NCI-H146 treated with DMSO at 0.1 percent for 48 hours (cell line): ENCODE measurements around the gene ZEB1.

Source experiments
- DNase-seq: peaks from one replicate; lab custom pipeline; 2025; ENCODE audit not compliant: unreplicated experiment; lab: John Stamatoyannopoulos, UW

The ZEB1 gene

DNA sequence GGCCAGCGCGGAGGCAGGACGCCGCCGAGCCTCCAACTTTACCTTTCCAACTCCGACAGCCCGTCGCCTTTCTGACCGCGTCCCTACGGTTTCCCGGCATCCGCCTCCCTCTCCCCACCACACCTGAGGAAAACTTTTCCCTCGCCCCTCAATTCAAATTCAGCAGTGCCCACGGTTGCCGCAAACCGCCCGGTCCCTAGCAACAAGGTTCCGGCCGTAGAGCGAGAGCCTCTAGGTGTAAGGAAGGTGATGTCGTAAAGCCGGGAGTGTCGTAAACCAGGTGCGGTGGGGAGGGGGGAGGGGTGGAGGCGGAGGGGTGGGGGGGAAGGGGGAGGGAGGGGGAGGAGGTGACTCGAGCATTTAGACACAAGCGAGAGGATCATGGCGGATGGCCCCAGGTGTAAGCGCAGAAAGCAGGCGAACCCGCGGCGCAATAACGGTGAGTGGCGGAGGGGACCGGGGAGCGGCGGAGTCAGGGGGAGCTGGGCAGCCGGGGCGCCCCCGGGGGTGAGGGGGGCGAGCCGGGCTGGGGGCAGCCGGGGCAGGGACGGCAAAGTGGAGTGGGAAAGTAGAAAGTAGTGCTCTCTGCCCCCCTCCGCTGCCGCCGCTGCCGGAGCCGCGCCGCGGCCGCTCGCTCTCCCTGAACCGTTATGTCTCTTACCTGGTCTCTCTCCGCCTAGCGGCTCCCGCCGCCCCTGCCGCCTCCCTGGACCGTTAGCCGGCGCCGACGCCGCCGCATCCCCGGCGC is at the start of gene ZEB1:
ZEB1 (plus strand) TSS at position 363 of the 748 bp plus-strand sequence; CDS start at position 382, 19 bp downstream.
- peak; percentile 49 for DNase-seq

DNA sequence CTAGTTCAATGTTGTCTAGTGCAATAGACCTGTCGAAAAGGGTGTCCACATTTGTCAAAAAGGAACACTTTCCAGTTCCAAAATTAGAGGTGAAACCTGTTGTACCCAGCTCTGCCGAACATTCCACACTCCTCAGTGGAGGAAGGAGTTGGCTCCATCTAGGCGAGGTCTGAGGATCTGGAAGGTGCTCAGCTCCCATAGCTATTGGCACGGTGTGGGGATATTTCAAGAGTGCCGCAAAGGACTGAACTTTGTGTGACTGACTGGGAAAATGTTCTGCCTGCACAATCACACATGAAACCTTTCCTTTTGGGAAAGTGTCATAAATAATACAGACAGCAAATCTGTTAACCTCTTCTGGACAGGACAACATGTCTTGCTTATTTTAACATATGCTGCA is 48.1 kb upstream of the ZEB1 start:
- DNase-seq: no peak

DNA sequence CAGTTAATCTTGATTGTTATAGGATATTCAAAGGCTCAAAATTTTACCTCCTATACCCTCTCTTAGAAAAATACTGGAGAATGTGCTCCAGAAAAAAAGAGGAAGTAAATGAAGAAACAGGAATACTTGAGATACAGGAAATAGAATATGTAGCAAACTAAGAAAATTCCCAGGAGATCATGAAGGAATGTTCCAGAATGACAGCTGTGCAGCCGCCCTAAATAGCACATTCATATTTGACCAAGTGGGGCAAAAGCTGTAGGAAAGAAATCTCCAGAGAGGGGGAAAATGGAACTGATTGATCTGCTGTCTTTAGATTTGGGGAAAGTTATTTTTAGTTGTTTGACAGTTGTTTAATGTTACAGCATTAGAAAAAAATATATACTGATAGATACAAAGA is 46.2 kb upstream of the ZEB1 start:
- no peak for DNase-seq

DNA sequence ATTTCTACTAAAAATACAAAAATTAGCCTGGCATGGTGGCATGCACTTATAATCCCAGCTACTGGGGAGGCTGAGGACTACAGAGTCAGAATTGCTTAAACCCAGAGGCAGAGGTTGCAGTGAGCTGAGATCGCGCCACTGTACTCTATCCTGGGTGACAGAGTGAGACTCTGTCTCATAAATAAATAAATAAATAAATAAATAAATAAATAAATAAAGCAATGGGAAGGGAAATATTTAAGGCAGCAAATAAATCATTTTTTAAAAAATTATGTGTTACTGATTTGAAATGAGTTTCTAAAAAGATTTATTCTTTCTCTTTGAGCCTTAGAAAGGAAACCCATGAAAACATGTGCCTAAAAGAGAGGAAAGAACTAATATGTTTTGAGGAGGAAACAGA is 45.2 kb upstream of the ZEB1 start:
- DNase-seq: no peak

DNA sequence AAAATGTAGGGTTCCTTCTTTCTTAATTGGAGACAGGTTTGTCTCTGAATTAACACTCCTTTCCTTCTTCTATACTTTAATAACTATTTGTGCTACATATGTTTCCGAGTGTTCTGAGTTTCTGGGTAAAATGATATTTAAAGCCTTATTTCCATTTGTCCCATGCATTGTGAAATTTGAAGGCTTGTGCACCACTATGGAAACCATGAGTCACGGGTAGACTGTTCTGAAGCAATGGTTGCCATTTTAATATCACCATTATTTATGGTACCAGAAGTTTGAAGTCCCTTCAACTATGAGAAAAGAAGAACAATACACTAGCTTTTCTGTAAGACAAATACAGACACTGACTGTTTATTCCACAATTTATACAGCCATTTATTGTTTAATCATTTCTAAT is 44.7 kb upstream of the ZEB1 start:
- DNase-seq: no peak

DNA sequence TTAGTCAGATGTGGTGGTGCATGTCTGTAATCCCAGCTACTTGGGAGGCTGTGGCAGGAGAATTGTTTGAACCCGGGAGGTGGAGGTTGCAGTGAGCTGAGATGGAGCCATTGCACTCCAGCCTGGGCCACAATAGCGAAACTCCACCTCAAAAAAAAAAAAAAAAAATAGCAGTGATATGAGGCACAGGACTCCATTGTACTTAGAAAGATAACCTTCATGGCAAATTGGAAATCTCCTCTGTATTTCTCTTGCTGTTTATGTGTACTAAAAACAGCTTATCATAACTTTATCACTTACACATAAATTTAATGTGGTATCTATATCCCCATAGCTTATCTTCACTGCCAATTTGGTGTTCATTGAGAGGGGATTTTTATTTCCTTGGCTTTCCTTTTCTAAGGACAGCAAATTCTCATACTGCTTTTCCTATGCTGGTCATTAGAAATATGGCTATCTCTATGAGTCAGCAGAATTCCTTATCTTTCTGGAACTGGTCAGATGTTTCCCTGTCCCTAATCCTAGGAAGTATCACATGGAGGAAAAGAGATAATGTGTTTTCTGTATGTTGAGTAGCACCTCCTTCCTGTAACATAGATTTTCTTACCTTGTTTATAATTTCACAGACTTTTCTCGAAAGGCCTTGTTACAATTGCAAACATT is 40.6 kb upstream of the ZEB1 start:
- DNase-seq: no peak

DNA sequence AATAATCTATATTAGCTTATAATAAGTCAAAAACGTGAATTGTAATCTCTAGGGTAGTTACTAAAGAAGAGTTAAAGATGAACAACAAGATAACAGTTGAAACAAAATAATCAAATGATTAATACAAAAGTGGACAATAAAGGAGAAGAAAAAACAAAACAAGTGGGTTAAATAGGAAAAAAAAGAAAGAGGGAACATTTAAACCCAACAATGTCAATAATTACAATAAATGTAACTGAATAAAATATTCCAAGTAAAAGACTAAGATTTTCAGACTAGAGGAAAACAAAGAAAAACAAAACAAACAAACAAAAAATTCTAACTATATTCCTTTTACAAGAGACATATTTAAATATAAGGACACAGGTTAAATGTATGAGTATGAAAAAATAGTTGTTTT is 38.0 kb upstream of the ZEB1 start:
- no peak for DNase-seq

DNA sequence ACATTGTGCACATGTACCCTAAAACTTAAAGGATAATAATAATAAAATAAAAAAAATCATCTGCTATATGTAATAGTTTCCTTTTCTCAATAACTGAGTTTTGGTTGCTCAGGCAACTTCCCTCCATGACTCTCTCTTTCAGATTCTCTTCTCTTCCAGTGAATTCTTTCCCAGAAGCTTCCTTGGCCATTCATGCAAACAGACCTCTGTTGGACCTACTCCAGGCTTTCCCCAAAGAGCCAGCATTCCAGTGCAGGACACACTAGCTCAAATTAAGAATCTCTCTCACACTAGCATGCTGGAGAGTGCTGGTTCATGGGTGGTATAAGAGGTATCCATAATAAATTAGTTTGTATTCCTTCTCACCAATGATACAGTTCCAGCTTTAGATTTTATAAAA is 31.0 kb upstream of the ZEB1 start:
- DNase-seq: no peak

DNA sequence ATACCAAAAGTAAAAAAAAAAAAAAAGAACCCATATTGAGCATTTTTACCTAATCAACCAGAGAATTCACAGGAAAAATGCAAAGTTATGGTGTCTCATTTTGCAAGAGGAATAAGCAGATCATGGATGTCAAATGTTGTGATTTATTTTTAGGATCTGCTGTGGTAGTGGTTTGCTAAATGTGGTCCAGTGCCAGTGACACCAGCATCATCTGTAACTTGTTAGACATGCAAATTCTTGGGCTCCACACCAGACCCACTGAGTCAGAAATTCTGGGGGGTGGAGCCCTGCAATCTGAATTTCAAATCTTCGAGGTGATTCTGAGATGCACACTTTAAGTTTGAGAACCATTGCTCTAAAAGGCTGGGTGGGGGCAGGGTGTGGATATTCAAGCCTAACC is 30.1 kb upstream of the ZEB1 start:
- DNase-seq: no peak

DNA sequence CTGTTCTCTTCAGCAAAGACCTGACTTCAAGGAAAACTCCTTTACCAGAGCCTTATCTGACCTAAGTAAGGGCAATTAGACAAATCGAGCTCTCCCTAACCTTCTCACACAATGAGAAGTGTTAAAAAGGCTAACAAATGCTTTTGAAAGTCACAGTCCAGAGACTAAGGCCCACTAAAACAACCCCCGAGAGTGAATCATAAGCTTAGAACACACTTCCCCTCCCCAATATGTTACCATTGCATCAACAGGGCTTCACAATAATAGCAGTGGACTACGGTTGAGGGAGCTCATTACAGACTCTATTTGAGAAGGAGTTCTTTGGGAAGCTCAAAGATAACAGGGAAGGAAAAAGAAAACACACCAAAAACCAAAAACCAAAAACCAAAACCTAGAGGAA is 28.6 kb upstream of the ZEB1 start:
- no peak for DNase-seq

DNA sequence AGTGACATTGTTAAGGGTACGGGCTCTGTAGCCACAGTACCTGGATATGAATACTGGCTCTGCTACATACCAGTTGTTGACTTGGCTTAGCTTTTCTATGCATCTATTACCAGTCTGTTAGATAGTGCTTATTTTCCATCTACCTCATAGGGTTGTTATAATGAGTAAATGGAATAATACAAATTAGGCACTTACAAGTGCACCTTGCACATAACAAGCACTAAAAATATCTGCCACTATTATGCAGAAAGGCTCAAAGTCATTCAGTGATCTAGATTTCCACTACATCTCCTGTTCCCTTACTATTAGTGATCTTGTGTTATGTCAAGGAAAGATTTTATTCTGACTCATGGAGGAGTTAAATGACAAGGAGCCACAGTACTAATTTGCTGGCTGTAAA is 27.9 kb upstream of the ZEB1 start:
- DNase-seq: no peak

DNA sequence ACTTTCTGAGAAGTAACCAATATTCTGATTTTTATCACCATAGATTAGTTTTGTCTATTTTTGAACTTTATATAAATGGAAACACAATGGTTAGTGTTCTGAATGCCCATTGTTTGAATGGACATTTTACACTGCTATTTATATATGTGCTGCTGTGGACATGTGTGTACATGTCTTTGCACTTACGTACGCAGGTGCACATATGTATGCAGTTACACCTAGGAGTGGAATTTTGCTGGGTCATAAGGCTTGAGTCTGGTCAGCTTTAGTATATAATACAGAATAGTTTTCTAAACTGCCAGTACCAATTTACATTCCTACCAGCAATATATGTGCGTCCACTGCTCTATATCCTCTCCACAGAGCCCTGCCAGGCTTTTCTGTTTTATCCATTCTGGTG is 24.5 kb upstream of the ZEB1 start:
- DNase-seq: no peak

DNA sequence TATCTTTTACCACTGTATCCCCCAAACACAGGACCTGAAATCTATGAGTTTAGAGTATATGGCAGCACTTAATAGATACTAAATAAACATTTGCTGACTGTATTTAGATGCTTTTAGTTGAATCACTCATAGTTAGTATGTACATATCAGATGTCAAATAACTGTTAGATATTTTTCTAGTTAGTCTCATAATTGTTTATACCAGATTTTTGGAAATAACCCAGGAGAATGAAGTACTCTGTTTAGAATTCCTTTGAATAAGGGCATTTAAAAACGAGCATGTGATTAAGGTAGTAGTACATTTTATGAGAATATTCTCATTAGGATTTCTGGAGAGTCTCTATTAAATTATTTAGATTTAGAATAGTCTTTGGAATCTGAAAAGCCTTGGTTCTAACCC is 22.3 kb upstream of the ZEB1 start:
- no peak for DNase-seq

DNA sequence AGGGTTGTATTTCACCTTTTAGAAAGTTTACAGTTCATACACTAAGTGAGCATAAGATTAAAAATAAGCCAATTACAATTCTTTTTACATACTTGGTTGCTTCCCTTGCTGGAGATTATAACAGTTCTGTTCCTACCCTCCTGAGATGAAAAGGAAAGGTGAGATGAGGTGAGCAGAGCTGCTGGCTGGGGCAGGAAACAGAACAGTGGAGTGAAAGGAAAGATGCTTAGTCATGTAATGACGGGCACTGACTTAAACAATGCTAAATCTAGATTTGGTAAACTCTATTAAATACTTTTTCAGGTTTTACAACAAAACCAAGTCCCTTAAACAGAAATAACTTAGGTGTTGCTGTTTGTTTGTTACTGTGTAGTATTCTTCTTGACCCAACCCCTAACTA is 19.9 kb upstream of the ZEB1 start:
- DNase-seq: no peak

DNA sequence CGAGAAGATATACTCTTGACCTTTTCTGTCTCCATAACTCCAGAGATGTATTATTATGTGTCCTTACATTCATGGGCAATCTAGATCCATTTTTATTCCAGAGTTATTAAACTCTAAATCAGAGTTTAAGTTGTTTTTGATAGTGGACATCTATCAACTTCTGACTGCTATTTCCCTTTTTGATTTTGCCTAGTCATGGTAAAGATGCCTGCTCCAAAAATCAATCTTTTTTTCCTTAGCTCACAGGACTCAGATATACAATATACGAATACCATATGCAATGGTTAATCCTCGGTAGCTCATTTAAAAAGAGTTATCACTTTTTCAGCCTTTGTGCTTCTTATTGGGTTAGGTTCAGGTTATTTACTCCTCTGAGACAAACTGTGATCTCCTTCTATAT is 15.8 kb upstream of the ZEB1 start:
- no peak for DNase-seq

DNA sequence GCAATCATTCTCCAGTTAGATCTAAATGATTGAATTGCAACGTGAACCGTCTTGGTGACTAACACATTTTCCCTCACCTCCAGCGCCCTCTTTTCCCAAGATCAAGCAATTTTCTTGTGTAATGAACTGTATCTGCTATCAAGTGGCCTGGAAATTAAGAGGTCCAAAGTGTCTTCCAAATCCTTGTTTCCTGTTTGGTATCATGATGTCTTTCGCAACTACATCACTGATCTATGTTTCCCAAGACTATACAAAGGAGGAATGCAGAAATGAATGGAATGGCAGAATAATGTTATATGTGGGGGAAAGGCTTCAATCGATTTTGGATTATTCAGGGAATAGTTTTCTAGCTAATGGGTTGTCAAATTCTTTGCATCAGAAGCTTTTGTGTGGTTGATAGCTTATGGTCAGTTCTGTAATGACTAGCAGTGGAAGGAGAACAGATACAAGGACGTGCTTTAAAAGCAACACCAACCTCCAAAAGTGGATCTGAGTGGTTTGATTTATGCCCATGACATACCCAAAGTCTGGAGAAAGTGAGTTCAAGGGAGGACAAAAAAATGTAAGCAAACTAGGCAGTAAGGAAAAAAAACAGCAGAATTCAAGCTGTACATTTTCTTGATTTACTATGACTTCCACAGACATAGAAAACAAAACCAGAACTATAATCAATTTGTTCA is 14.6 kb upstream of the ZEB1 start:
- no peak for DNase-seq

DNA sequence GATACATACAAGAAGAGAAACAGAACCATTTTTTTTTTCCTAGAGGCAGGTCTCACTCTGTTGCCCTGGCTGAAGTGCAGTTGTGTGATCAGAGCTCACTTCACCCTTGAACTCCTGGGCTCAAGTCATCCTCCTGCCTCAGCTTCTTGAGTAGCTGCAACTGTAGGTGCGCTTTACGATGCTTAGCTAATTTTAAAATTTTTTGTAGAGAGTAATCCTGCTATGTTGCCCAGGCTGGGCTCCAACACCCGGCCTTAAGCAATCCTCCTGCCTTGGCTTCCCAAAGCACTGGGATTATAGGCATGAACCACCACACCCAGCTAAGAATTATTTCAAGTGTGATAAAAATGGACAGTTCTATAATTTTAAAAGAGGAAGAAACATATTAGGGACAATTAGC is 5.6 kb upstream of the ZEB1 start:
- no peak for DNase-seq

DNA sequence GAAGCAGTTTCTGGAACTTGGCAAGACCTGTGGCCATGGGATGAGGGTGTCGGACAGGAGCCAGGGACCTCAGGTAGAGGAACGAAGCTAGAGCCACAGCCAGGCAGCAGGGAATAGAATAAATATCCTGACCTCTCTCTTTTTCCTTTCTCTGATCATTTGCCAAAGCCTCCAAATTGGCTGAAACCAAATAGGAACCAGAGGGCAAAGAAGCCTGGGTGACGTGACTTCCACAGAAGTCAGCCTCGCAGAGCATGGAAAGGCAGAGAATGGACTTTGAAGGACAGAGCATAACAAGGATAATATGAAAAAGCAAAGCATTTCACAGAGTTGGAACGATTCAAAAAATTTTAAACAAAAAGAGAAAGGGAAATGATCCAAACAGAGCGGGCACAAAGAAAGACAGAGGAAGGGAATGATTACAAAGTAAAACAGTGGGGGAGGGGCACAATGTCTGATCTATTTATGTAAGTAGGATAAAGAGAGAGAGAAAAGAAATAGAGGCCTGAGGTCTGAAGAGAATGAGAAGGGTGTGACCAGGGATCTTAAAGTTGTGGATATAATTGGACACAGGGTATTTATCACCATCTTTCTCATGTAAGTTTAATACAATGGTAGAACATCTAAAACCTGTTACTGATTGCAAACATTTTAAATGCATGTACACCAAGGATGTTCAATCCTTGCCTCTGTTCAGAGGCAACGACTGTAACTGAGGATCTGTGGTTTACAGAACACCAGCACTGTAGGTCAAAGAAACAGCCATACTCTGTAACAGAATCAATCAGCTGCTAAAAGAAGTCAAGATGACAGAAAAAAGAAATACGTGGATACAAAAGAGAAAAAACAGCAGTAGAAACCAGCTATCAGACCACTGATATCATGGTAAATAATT is 4.5 kb upstream of the ZEB1 start:
- DNase-seq: no peak

DNA sequence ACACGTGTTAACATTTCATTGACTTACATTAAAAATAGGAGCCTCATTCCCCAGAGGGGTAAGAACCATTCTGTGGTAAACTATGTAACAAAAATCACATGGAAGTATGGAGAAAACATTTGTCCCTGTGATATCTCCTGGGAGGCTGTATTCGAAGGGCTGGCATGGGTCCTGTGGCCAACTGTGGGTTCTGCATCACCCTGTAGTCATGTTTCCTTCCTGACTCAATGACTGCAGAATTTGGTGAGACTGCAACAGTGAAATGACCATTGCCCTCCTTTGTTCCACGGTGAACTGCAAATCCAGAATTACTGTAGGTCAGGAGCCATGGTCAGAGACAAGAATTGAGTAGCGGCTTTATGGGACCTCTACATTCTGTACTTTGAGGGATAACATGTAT is 3.6 kb upstream of the ZEB1 start:
- DNase-seq: no peak

DNA sequence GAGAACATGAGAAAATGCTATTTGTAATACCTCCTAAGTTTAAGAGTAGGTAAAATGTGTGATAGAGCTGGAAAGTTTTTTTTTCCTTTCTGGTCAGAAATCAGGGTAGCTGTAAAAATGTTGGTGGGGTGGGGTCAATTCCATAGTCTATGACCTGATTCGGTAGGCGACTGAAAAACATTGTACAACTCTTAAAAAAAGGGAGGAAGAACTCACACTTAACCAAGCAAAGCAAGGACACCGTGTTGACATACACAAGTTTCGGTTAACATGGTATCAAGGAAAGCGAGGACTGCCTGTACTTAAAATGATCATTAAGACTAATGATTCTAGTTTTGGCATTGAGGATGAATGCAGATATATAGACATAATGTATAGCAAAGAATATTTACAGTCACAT is 1.8 kb upstream of the ZEB1 start:
- DNase-seq: no peak

DNA sequence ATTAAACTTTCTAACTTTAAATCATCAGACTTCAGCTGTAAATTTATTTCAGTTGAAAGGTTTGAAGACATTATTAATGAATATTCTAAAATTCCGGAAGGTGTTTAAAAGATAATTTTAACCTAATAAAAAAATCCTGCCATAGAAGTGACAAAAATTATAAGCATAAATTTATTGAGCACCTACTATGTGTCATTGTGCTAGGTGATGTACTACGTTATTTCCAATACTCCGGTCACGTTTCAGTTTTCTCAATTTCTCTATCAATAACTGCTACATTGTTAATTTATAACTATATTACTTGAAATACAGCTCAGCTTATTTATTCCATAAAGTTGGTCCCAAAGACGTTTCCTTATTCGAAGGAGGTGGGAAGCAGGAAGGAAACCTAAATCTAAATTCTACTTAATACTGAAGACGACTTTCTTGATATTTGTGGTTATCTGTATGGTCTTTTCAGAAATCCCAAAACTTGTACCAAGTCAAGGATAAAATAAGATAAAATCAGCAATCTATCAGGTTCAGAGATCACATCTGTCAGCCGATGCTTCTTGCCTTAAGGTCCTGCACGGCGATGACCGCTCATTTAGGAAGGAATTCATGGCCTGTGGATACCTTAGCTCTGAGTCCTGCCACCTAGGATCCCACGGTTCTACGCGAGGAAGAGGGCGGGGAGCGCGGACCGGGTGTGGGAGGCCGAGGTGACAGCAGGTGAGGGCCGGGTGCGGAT is 1.2 kb upstream of the ZEB1 start:
- DNase-seq: no peak
